Measurements from ENCODE around the gene SLF1.

DNA sequence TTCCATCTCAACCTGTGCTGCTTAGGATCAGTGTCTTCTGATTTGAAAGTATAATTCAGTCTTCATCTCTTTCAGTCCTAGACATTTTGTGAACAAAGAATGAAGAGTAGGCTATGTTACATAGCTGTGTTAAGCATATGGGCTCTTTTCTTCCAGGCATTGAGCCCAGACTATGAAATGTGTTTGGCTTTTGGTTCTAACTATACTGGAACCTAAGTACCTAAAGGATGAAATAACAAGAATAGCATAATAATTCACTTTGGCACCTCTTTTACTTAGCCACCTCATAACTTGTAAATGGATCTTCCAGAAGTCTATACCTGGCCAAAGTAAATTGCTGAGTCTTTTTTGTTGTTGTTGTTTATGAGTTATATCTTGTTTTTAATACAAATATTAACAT is 71.4 kb downstream of the SLF1 start:
- no peak for TF ChIP-seq TBP (IDR thresholded peaks at IDR 0.05; ENCODE audit: low read depth, low read length)
- TF ChIP-seq, protein P1, sequence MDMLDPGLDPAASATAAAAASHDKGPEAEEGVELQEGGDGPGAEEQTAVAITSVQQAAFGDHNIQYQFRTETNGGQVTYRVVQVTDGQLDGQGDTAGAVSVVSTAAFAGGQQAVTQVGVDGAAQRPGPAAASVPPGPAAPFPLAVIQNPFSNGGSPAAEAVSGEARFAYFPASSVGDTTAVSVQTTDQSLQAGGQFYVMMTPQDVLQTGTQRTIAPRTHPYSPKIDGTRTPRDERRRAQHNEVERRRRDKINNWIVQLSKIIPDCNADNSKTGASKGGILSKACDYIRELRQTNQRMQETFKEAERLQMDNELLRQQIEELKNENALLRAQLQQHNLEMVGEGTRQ (IDR thresholded peaks at IDR 0.05; ENCODE audit: low read length), result no peak
- TF ChIP-seq POLR2A (IDR thresholded peaks at IDR 0.05; ENCODE audit: control extremely low read depth in 1 of 2, low read depth in 2 of 2, low read length in 2 of 2), result no peak
- no peak for TF ChIP-seq YY1 (IDR thresholded peaks at IDR 0.05; ENCODE audit: low read depth, low read length)
- no peak for TF ChIP-seq SP1 (IDR thresholded peaks at IDR 0.05; ENCODE audit: low read depth, low read length)
- TF ChIP-seq, protein P2, sequence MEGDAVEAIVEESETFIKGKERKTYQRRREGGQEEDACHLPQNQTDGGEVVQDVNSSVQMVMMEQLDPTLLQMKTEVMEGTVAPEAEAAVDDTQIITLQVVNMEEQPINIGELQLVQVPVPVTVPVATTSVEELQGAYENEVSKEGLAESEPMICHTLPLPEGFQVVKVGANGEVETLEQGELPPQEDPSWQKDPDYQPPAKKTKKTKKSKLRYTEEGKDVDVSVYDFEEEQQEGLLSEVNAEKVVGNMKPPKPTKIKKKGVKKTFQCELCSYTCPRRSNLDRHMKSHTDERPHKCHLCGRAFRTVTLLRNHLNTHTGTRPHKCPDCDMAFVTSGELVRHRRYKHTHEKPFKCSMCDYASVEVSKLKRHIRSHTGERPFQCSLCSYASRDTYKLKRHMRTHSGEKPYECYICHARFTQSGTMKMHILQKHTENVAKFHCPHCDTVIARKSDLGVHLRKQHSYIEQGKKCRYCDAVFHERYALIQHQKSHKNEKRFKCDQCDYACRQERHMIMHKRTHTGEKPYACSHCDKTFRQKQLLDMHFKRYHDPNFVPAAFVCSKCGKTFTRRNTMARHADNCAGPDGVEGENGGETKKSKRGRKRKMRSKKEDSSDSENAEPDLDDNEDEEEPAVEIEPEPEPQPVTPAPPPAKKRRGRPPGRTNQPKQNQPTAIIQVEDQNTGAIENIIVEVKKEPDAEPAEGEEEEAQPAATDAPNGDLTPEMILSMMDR (IDR thresholded peaks at IDR 0.05; ENCODE audit: control extremely low read depth in 1 of 3, insufficient read depth in 1 of 3, low read depth in 1 of 3, low read length in 3 of 3), result no peak
- TF ChIP-seq CBX8 (IDR thresholded peaks at IDR 0.05; ENCODE audit: borderline replicate concordance, low read depth, low read length), result no peak
- TF ChIP-seq SUZ12 (IDR thresholded peaks at IDR 0.05; ENCODE audit: low read length), result no peak
- TF ChIP-seq EZH2 (IDR thresholded peaks at IDR 0.05; ENCODE audit: low read depth, low read length, severe bottlenecking), result no peak
- TF ChIP-seq ZNF274 (IDR thresholded peaks at IDR 0.05; ENCODE audit: borderline replicate concordance, extremely low read depth, low read length), result no peak
- no peak for TF ChIP-seq BCL11A (IDR thresholded peaks at IDR 0.05; ENCODE audit: low read depth in 2 of 2, low read length in 2 of 2)
